NB4 (cell line): Measurements from ENCODE around the gene ATOSB.

Source experiments
- DNase-seq: peaks from one replicate; pipeline ENCODE4 v3.0.0; 2010; ENCODE audit warnings: low read depth
- H3K4me3 ChIP-seq: one replicate; pipeline ENCODE4 v1.5.1; 2011; ENCODE audit warnings: mild to moderate bottlenecking, low read depth, low read length, moderate library complexity
- MYC ChIP-seq: IDR thresholded peaks from 2 replicates; pipeline ENCODE4 v1.6.1; 2011; ENCODE audit warnings: low read depth, low read length
- POLR2A ChIP-seq: IDR thresholded peaks from 2 replicates; pipeline ENCODE4 v1.6.1; 2011; ENCODE audit warnings: mild to moderate bottlenecking; ENCODE audit not compliant: insufficient read length; ENCODE audit errors: extremely low read depth
- TF ChIP-seq, protein P1 (sequence below): IDR thresholded peaks from one replicate; pipeline ENCODE4 v1.5.1; 2012; ENCODE audit warnings: low read depth, low read length
- TF ChIP-seq, protein P2 (sequence below): IDR thresholded peaks from 2 replicates; pipeline ENCODE4 v1.6.1; 2011; ENCODE audit warnings: low read depth, low read length

The ATOSB gene

DNA sequence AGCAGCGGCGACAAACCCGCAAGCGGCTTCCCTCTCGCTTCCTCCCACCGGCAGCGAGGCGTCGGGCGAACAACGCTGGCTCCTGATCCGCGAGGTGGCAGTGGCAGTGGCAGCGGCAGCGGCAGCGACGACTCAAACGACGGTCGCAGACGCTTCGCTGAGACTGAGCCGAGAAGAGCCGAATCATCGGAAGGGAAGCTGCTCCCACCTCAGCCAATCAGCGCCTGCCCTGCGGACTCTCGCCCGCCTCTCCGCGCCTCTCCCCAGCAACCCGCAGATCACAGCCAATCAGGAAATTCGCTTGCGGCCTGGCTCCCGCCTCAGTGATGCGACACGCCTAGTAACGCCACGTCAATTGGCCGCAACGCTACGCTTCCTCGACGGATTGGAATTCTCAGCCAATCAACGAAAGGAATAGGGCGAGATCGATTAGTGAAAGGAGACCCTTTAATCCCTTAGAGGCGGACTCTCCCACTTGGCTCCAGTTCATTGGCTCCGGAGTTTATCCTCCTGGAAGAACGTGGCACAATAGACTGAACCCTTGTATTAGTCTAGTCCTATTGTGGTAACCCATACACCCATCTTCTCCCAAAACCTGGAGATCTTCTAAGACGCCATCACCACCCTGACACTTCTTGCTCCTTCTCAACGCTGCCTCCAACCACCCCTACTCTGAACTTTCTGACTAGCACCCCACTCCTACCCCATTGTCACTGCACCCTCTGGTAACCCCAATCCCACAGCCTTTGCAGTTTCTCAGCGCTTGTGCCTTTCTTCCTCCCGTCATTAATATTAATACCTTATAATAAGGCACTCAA, 43.0 kb downstream of the ATOSB start, which contains the start of gene VCP:
Gene VCP (minus strand): TSS at position 165 of the 818 bp plus-strand sequence. CDS start 272 bp downstream, outside the sequence.
- H3K4me3 ChIP-seq: peak within 1 kb of the TSS; percentile 70
- TF ChIP-seq POLR2A: peak; percentile 98
- peak; percentile 44 for TF ChIP-seq MYC
- TF ChIP-seq, protein P1, sequence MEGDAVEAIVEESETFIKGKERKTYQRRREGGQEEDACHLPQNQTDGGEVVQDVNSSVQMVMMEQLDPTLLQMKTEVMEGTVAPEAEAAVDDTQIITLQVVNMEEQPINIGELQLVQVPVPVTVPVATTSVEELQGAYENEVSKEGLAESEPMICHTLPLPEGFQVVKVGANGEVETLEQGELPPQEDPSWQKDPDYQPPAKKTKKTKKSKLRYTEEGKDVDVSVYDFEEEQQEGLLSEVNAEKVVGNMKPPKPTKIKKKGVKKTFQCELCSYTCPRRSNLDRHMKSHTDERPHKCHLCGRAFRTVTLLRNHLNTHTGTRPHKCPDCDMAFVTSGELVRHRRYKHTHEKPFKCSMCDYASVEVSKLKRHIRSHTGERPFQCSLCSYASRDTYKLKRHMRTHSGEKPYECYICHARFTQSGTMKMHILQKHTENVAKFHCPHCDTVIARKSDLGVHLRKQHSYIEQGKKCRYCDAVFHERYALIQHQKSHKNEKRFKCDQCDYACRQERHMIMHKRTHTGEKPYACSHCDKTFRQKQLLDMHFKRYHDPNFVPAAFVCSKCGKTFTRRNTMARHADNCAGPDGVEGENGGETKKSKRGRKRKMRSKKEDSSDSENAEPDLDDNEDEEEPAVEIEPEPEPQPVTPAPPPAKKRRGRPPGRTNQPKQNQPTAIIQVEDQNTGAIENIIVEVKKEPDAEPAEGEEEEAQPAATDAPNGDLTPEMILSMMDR: peak; percentile 6
- TF ChIP-seq, protein P2, sequence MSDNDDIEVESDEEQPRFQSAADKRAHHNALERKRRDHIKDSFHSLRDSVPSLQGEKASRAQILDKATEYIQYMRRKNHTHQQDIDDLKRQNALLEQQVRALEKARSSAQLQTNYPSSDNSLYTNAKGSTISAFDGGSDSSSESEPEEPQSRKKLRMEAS: peak; percentile 63
- DNase-seq: peak; percentile 100

DNA sequence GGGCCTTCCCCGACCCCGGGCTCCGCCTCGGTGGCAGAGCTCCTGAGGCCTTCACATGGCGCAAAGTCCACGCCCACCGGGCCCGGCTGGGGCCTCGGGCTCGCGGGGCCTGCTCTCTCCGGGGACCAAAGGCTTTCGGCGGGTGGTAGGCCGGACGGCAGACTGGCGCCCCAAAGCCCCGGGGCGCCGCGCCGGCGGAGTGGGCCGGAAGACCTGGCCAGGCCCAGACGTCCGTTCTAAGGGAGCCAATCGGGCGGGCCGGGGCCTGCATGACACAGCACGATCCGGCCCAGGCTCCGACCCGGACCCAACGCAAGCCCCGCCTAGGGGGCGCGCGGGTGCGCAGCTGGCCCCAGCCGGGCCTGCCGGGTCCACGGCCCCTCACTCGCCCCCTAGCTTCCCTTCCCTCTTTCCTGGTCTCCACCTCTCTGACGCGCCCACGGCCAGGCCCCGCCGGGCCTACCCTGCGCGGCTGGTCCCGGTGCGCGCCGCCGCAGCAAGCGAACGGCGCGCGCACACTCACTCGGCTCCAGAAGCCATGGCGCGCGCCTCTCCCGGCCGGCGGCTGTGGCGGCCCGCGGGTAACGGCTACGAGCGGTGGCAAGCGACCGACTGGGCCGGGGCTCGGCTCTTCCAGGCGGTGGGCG, 43.7 kb downstream of the ATOSB start:
- peak overlapping the region; percentile 70 for H3K4me3 ChIP-seq
- DNase-seq: peak; percentile 98
- TF ChIP-seq, protein P2: peak; percentile 41
- TF ChIP-seq POLR2A: no peak
- TF ChIP-seq, protein P1: peak; percentile 64
- no peak; the same call in 1 of the 2 replicates for TF ChIP-seq MYC

DNA sequence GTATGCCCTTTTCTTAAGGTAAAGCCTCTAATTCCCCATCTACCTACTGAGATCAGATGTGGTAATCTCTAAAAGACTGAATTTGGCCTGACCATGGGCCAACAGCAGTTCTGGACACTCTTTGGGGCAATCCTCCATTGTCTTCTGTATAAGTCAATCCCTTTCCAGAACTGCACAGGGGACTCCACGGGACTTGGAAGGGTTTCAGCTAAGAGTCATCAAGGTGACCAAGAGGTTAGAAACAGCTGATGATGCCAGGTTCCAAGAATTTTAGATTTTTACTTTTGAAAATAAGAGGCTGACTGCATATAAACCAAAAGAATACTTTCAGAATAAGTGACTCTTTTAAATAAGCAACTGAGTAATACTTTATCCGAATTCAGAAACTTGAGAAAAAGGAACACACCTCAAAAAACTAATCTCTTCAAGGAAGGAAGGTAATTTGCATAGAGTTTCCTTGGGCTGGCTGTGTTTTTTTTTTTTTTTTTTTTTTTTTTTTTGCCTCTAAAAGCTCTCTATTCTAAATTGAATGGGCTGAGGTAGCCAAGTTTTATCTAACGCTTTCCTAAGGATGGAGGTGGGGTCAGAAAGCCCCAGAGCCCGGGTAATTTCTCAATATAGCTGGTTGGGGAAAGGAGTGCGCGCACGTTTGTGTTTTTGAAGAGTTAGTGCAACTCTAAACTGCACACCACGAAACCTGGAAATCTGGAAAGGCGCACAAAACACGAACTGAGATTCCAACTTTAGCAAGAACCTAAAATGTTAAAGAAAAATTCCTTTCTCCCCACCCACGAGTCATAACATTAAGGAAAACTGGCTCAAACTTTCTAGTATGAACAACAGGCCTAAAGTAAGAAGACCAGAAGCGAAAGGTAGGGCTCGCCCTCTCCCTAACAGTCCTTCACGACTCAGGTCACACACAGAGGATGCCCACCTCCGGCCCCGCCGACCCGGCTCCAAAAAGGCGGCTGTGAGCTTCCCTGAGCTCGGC, 44.5 kb downstream of the ATOSB start:
- TF ChIP-seq, protein P2: no peak
- no peak for TF ChIP-seq MYC
- TF ChIP-seq, protein P1: no peak
- no peak for TF ChIP-seq POLR2A
- DNase-seq: peak; percentile 50
- peak overlapping the region; percentile 70 for H3K4me3 ChIP-seq

DNA sequence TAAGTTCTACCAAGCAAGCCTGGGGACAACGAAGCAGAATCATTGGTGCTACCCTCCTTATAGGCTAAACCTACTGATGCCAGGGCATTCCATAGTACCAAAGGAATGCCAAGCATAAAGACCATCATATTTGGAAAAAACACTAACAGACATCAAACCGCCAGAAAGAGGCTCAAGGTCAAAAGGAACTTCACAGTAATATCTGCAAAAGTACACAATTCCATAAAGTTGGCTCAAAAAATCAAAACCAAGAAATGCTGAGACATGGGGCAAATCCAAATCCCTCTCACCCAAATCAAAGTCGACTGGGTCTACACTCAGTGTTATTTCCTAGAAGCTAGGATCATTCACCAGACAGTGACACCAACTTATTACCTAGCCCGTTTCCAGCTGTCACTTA, 46.6 kb downstream of the ATOSB start:
- no peak for DNase-seq
- peak overlapping the region; percentile 70 for H3K4me3 ChIP-seq
- TF ChIP-seq MYC (no peak), POLR2A (no peak)
- TF ChIP-seq, protein P2: no peak
- TF ChIP-seq, protein P1: no peak

DNA sequence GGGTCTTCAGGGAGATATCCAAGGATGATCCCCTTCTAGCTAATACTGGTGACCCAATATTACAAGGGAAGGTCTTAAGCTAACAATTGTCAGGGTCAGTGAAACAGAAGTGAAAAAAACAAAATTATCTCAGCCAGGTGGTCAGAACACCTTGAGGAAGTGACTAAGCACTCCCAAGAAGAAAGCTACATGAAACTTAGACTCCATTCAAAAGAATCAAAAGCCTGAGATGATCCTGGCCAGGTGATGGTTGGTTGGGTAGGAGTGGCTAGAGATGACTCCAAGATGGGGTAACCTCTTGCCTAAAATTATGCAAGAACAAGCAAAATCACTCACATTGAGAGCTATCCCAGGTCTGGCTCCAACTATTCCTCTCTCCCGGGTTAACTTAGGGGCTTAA, 48.6 kb downstream of the ATOSB start:
- H3K4me3 ChIP-seq: no peak overlapping the region
- DNase-seq: no peak
- TF ChIP-seq, protein P2: no peak
- no peak for TF ChIP-seq MYC
- TF ChIP-seq, protein P1: no peak
- no peak for TF ChIP-seq POLR2A
